Sigmoid colon (tissue), 4 donors: ENCODE results near the gene GABBR1.

Experiments
- POLR2A ChIP-seq, 2 donors: fragments of 450-650 bp; IDR thresholded peaks; one replicate each; pipeline ENCODE4 v1.6.1; 2016; ENCODE audit warnings: antibody characterized with exemption in 2 of 2, mild to moderate bottlenecking in 2 of 2, moderate library complexity in 2 of 2
- POLR2AphosphoS5 ChIP-seq, 4 donors: sonication (generic); formaldehyde crosslinking; IDR thresholded peaks; one replicate each; pipeline ENCODE4 v1.6.1; 2017; ENCODE audit warnings: antibody characterized with exemption in 4 of 4
- TF ChIP-seq, protein P1 (sequence below), 4 experiments: fragments of 450-650 bp in 3 of 4; fragments of 200-600 bp in 1 of 4; IDR thresholded peaks; one replicate each; pipeline ENCODE4 v1.5.1; 2016 to 2019; ENCODE audit warnings: antibody characterized with exemption in 4 of 4, mild to moderate bottlenecking in 3 of 4, moderate library complexity in 2 of 4

DNA sequence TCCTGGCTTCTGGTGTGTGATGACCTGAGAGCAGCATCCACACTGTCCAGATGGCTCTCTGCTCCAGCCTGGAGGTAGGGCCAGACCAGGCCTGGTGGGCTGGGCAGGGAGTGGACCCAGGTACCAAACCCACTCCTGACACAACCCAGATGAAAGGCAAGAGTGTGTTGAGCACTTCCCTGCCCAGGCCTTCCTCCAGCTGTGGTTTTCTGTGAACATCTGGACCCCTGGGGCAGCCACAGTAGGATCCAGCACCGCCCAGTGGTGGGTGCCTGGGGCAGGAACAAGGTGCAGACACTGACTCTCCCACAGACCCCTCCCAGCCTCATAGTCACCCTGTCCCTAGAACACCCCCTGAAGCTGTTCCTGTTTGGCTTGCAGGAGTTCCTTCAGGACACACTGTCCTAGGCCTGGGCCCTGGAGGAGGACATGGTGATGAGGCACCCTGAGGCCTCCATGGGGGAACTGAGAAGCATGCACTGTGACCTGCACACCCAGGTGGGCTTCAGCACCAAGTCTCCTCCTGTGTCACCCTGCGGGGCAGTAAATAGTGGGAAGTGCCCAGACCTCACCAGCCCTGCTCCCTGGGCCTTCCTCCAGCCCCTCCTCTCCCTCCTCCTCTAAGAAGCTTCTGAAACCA lies 102.2 kb downstream of the GABBR1 start:
- TF ChIP-seq, protein P1, sequence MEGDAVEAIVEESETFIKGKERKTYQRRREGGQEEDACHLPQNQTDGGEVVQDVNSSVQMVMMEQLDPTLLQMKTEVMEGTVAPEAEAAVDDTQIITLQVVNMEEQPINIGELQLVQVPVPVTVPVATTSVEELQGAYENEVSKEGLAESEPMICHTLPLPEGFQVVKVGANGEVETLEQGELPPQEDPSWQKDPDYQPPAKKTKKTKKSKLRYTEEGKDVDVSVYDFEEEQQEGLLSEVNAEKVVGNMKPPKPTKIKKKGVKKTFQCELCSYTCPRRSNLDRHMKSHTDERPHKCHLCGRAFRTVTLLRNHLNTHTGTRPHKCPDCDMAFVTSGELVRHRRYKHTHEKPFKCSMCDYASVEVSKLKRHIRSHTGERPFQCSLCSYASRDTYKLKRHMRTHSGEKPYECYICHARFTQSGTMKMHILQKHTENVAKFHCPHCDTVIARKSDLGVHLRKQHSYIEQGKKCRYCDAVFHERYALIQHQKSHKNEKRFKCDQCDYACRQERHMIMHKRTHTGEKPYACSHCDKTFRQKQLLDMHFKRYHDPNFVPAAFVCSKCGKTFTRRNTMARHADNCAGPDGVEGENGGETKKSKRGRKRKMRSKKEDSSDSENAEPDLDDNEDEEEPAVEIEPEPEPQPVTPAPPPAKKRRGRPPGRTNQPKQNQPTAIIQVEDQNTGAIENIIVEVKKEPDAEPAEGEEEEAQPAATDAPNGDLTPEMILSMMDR (IDR thresholded peaks at IDR 0.05): no peak
- no peak for TF ChIP-seq POLR2A (IDR thresholded peaks at IDR 0.05)
- TF ChIP-seq POLR2AphosphoS5 (IDR thresholded peaks at IDR 0.05): no peak
